Activated CD4-positive, CD25-positive, alpha-beta regulatory T cell treated with anti-CD3 and anti-CD28 coated beads, Interleukin-2, amount 50 U/mL, for 16 hours (primary cell): ENCODE data around the gene NEDD8.
A peak's percentile ranks its signal among the peaks of the same experiment; 100 is the strongest.
"Not testable (repeated sequence)": the region's sequence is repeated elsewhere in the genome, so short reads cannot be mapped to it uniquely, and the experiment has no call there.

Experiments used
- DNase-seq: peaks from one replicate; pipeline ENCODE4 v3.0.0-alpha.2; 2020; ENCODE audit warnings: low read depth, low spot score

NEDD8 gene

GRCh38 chr14:24226473-24226872 lies 5.7 kb downstream of the NEDD8 start:
- no peak for DNase-seq

GRCh38 chr14:24224618-24225071 lies 7.5 kb downstream of the NEDD8 start:
- no peak for DNase-seq

DNA sequence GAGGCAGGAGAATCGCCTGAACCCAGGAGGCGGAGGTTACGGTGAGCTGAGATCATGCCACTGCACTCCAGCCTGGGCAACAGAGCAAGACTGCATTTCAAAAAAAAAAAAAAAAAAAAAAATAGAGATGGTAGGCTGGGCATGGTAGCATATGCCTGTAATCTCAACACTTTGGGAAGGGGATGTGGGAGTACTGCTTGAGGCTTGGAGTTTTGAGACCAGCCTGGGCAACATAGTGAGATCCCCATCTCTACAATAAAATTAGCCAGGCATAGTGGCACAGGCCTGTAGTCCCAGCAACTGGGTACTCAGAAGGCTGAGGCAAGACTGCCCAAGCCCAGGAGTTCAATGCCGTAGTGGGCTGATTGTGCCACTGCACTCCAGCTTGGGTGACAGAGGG lies 9.2 kb downstream of the NEDD8 start:
- DNase-seq: not testable (repeated sequence)

DNA sequence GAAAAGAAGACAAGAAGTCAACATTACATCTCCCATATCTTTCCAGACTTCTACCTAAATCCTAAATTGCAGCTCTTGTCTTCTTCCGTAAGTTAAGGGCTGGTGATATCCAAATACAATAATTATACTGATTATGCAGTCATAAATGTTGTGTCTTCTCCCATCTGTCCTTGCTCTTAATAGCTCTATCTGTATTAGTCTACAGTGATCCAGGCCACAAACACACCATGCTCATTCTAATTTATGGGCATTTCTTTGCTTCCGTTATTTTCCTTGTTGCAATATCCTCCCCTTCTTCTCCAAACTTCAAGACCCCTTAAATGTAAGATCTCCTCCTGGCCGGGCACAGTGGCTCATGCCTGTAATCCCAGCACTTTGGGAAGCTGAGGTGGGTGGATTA lies 12.6 kb downstream of the NEDD8 start:
- DNase-seq: no peak

DNA sequence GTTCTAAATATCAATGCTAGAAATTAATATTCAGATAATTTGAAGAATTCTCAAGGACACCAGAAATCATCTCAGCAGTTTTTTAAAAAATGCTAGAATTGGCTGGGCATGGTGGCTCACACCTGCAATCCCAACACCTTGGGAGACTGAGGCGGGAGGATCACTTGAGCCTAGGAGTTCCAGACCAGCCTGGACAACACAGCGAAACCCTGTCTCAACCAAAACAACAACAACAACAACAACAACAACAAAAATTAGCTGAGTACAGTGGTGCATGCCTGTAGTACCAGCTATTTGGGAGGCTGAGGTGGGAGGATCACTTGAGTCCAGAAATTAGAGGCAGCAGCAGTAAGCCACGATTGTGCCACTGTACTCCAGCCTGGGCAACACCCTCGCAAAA lies 13.1 kb downstream of the NEDD8 start:
- no peak for DNase-seq

DNA sequence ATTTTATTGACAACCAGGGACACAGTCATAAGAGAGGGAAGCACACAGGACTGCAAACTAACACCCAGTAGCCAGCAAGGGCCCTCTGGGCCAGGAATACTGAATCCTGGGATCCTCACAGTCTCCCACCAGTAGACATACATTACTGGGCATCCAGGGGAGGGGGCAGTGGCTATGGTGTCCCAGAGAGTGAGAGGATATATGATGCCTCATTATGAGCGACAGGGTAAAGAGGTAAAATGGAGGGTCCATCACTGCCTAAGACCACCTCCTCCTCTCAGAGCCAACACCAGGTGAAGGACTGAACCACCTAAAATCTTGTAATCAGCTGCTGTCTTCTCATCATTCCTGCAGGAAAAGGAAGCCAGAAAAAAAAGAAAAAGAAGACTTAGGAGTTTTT lies 15.3 kb downstream of the NEDD8 start:
- DNase-seq: not testable (repeated sequence)

- no peak for DNase-seq
Measured at GRCh38 chr14:24216345-24216699, 15.8 kb downstream of the NEDD8 start.

- peak; percentile 75 for DNase-seq
Measured at GRCh38 chr14:24215495-24216344, 16.4 kb downstream of the NEDD8 start, which contains the start of gene MDP1. Gene MDP1 (minus strand): TSS chr14:24216066. CDS start chr14:24215955, 111 bp downstream.

DNA sequence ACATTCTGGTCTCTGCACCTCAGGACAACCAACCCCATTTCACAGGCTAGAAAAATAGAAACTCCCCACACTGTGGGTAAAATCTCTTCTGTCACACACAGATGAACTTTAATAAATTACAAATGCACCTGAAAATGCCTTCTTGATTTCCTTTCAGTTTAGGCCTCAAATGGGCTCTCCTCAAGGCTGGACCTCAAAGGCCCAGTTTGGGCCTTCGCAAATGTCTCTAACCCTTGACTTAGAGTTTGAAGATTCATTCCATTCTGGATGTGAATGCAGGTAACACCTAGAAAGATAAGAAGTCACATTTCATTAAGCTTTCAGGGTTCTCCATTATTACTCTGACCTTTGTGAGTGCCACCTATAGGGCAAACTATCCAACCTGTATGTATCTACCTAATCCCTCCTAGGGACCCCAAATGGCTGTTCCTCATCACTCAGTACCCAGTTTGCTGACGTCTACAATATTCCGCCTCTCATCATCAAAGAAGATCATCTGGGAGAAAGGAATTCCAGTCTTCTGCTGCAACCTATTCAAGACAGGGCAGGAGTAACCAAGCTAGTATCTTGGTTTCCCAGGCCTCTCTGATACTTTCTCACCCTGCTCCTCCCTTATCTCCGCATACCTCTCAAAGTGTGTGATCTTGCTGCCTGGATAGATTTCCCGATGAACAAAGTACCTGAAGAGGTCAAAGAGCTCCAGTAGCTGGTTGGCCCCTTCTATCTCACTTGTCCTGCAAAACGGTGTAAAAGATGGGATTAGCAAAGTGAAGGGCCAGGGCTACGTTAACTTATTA lies 18.1 kb downstream of the NEDD8 start:
- DNase-seq: no peak

DNA sequence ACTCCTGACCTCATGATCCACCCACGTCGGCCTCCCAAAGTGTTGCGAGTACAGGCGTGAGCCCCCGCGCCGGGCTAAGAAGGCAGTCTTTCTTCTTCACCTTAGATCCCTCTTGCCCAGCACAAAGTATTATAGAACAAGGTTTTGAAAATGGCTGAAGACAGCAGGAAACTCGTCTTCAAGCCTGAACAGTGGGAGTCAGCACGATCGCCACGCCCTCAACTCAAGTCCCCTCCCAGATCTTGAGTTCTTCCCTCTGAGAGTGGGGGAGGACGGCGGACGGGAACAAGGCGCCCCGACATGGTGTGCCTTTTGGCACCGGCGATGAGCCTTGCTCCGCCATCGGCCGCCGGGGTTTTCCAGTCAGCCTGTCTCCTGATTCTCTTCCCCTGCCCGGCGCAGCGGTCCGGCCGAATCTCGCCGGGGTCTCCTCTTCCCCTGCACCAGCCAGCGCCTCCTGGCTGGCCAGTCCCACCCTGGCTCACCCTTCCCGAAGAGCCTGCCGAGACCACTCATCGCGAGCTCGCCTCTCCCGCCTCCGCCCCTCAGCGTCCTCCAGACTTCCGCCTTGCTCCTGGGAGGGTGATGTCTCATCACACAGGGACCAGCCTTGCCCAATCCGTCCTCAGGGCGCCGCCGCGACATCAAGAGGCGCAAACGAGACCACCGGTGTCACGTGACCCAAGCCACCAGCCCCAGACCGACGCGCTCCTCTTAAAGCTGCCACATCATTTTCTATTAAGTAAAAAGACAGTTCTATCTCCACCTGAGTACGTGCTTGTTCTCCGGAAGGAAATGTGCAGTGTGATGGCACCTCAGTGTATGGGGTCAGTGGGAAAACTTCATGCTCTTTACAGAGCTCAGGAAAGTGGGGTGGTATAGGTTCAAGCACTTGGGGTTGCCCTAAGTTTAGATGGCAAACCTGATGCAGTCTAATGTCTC lies 19.0 kb downstream of the NEDD8 start, which contains the start of gene CHMP4A:
CHMP4A (minus strand) TSS at position 565 of the 942 bp plus-strand sequence; CDS start at position 516, 49 bp downstream.
- DNase-seq: peak; percentile 93

GRCh38 chr14:24211311-24211710 lies 20.9 kb downstream of the NEDD8 start:
- no peak for DNase-seq

DNA sequence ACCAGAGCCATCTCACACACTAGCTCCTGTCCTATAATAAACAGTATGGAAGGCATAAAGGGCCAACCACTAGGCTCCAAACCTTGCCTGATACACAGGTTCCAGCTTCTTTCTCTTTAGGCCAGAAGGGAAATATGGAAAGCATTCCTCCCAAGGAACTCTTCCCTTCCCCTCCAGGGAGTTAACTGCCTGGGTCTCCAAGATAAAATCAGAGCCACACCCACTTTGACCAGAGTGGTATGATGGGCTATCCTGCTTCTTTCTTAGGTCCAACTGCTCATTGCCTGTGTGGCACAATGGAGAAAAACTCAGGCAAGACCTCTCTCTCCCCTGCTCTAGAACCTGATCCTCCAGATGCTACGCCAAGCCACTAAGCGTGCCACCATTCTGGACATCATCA lies 24.5 kb downstream of the NEDD8 start:
- DNase-seq: no peak

DNA sequence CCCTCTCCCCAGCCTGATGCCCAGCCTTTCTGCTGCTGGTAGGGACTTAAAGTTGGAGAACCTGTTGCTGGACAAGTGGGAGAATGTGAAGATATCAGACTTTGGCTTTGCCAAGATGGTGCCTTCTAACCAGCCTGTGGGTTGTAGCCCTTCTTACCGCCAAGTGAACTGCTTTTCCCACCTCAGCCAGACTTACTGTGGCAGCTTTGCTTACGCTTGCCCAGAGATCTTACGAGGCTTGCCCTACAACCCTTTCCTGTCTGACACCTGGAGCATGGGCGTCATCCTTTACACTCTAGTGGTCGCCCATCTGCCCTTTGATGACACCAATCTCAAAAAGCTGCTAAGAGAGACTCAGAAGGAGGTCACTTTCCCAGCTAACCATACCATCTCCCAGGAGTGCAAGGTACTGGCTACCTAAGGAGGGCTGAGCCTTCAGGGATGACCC lies 25.0 kb downstream of the NEDD8 start:
- DNase-seq: no peak

DNA sequence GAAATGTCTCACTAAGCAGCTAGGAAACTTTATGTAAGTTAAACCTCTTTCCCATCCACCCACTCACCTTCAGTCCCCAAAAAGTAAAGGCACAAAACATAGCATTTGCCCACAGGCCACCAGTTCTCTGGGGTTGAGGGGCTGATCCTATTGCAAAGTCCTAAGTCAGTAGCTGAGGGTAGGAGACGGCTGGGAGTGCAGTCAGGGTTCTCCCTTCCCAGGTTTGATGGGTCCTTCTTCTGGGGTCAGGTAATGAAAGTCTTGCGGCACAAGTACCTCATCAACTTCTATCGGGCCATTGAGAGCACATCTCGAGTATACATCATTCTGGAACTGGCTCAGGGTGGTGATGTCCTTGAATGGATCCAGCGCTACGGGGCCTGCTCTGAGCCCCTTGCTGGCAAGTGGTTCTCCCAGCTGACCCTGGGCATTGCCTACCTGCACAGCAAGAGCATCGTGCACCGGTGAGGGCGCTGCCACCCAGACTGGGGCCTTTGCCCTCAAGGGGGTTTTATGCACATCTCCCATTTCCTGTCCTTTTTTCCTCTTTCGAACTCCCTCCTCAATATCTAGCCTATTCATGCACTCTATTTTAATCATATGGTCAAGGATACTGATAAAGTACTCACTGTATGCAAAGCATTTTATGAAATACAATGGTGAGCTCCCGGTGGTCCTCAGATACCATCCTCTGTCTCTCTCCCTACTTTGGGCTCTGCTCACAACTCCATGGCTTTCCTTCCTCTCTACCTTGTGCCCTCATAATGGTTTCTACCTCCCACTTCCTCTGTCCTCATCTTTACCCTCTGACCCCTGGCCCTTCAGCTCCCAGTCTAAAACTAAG lies 25.7 kb downstream of the NEDD8 start:
- DNase-seq: no peak

DNA sequence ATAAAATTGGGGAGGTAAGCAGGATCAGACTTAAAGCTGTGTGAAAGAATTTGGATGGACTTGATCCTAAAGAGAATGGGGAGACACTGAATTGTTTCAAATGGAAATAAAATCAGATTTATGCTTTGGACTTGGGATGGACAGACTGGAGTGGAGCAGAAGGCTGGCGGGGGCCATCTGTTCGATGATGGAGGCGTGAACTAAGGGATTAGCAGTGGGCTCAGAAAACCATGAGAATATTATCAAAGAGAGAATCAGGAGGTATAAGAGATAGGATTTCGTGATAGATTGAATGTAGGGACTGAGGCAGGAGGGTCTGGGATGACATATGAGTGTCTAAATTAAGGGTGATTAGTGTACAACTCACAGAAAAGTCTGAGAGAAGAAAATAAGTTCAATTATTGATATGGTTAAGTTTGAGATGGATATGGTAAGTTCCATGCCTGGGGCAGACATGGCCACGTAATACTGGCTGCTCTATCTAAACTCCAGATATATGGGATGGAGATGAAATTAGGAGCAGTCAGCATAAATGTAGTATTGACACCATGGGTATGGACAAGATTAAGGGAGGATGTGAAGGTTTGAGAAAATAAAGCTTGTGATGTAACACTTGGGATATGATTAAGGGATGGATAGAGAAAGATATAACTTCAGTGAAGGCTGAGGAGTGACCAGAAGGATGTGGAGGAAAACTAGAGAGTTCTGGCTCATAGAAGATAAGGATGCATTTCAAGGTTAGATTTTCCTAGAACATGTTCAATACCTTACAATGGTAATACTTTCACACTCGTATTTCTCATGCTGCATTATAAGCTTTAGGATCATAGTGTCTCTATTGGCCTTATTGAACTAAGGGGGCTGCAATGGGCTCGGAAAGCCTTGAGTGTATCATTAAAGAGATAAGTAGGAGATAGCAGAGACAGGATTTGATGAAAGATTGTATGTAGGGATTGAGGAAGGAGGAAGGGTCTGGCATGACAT lies 27.7 kb downstream of the NEDD8 start:
- DNase-seq: no peak

- not testable (repeated sequence) for DNase-seq
Measured at GRCh38 chr14:24203249-24203886, 28.8 kb downstream of the NEDD8 start.

GRCh38 chr14:24202538-24202937 lies 29.6 kb downstream of the NEDD8 start:
- not testable (repeated sequence) for DNase-seq

DNA sequence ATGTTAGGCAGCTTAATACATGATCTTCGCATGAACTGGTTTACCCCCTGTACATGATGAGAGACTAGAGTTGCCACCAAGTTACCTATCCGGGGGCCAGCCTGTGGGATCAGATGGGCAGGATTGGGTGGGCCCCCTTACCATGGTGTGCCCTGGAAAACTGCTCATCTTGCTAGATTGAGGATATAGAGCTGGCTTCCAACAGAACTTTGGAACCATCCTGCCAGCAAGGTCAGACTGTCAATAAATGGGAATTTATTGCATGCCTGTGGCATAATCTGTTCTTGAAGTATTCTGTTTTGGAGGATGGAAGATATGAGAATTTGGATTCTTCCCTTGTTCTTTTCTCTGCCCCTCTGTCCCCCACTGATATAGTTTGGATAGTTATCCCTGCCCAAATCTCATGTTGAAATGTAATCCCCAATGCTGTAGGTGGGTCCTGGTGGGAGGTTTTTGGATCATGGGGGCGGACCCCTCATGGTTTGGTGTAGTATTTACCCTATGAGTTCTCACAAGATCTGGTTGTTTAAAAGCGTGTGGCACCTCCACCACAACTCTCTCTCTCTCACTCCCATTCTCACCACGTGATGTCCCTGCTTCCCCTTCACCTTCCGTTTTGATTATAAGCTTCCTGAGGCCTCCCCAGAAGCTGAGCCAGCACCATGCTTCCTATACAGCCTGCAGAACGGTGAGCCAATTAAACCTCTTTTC lies 33.2 kb downstream of the NEDD8 start:
- no peak for DNase-seq
